GM12874 (cell line): ENCODE measurements around the gene B4GALNT3.

Source experiments
- TF ChIP-seq, protein P1 (sequence below): IDR thresholded peaks from 2 replicates; pipeline ENCODE4 v1.5.1; 2011; ENCODE audit warnings: low read depth, mild to moderate bottlenecking, control low read depth, low read length, moderate library complexity; ENCODE audit not compliant: insufficient read depth

Gene B4GALNT3

DNA sequence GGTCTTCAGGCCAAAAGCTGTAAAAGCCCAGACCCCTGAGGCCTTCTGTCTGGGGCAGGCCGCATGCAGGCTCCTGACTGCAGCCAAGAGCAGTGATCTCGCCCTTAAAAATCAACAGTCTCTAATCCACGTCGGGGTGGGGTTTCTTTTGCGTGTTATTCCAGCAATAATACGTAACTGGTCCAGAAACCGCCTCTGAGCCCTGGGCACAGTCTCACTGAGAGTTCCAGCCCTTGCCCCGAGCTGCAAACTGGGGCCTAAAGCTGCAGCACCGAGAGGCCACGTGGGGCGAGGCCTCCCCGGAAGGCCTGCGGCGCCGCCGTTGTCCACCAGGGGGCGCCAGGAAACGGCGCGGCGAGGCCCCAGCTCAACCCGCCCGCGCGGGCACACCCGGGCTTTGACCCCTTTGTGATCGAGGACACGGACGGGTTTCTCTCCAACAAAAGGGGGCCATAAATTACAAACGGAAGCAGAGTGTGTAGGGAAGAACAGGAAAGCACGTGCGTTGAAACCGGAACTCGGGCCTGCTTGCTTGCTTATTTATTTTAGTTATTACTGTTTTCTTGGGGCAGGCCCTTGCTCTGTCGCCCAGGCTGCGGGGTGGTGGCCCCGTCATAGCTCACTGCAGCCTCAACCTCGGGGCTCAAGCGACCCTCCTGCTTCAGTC, 116.3 kb downstream of the B4GALNT3 start:
- TF ChIP-seq, protein P1, sequence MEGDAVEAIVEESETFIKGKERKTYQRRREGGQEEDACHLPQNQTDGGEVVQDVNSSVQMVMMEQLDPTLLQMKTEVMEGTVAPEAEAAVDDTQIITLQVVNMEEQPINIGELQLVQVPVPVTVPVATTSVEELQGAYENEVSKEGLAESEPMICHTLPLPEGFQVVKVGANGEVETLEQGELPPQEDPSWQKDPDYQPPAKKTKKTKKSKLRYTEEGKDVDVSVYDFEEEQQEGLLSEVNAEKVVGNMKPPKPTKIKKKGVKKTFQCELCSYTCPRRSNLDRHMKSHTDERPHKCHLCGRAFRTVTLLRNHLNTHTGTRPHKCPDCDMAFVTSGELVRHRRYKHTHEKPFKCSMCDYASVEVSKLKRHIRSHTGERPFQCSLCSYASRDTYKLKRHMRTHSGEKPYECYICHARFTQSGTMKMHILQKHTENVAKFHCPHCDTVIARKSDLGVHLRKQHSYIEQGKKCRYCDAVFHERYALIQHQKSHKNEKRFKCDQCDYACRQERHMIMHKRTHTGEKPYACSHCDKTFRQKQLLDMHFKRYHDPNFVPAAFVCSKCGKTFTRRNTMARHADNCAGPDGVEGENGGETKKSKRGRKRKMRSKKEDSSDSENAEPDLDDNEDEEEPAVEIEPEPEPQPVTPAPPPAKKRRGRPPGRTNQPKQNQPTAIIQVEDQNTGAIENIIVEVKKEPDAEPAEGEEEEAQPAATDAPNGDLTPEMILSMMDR, result peak; percentile 99

DNA sequence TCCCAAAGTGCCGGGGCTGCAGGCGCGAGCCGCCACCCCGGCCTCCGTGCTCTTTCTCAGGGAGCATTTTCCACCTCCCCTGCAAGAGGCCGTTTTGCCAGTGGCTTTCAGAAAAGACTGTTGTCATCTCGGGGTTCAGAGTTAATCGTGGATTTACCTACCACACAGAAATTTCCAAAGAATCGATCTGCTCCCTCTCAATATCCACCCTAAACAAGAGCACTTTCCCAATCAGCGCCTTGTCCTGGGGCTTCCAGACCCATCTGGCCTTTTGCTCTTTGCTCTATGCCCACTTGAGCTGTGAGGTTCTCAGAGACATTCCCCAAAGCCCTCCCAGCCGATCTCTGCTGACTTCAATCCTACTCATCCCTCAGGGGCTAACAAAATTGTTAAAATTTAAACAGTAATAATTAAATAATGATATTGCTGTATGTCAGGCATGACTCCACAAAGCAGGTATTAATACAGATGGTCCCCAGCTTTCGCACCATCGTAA, 116.9 kb downstream of the B4GALNT3 start:
- TF ChIP-seq, protein P1, result no peak

DNA sequence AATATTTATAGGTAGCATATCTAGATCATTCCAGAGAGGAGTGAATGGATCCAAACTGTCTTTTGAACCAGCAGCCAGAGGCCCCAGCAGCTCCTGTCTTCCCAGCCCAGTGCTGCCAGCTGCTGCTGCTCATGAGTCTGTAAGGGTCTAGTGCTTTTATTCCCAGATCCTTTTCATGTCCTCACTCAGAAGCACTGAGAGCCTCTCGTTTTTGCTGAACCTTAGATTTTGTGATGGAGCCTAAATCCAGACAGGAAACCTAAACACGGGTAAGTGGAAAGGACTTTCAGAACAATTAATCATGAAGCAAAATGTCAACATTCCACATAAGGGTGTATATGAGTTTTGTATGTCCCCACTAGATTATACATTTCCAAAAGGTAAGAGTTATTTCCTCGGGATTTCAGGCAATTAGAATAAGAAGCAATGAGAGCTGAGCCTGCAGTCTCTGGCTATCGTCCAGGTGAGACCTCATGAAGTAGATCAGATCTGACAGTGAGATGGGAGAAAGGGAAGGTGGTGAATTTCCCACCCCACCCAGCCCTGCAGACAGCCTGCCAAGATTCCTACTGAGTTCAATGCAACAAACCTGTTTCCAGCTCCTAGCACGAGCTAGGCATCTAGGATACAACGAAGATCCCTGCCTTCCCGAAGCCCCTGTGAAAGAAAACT, 119.1 kb downstream of the B4GALNT3 start:
- TF ChIP-seq, protein P1, result no peak

DNA sequence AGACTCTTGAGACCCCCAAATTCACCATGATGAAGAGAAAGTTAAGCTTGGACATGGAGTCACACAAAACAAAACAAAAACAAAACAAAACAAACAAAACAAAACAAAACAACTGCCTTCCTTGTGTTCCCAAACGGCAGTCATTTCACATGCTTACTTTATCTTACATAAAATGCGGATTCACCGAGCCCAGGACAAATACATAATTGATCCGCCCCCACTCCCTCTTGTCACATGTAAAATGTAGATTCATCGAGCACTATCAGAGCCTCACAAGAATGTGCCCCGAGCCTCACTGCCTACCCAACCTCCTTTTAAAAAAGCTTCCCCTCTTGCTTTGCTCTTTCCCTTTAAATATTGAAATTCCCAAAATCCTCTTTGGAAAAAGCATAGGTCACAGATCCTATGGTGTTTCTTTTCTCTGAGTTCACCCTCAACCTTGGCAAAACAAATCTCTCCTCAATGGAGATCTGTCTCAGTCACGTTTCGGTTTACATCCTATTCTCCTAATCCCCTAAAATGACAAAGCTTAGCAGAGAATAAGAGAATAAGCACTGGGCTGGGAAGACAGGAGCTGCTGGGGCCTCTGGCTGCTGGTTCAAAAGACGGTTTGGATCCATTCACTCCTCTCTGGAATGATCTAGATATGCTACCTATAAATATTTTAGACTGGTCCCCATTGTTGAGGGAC, 119.8 kb downstream of the B4GALNT3 start:
- TF ChIP-seq, protein P1, result no peak

DNA sequence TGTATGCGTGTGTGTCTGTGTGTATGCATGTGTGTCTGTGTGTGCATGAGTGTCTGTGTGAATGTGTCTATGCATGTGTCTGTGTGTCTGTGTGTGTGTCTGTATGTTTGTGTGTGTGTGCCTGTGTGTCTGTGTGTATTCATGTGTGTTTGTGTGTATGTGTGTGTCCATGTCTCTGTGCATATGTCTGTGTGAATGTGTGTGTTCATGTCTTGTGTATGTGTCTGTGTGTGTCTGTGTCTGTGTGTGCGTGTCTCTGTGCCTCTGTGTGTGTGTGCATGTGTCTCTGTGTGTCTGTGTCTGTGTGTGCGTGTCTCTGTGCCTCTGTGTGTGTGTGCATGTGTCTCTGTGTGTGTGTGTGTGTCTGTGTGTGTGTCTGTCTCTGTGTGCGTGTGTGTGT, 121.1 kb downstream of the B4GALNT3 start:
- TF ChIP-seq, protein P1, result no peak

DNA sequence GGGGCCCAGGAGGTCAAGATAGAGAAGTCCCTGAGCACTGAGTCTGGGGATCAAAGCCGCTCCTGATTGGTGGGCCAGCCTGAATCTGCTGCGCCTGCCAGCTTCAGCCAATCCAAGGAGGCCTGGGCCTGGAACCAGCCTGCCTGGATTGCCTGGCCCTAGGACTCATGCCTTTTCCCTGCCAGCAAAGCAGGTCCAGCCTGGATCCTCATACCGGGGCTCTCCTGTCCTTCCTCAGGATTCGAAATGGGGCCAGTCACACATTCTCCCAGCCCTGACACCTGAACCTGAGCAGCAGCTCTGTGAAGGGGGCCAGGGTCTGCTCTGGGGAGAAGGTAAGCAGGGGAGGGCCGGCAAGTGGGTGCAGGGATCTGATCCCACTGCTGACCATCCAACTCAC, 121.6 kb downstream of the B4GALNT3 start:
- TF ChIP-seq, protein P1, result no peak

DNA sequence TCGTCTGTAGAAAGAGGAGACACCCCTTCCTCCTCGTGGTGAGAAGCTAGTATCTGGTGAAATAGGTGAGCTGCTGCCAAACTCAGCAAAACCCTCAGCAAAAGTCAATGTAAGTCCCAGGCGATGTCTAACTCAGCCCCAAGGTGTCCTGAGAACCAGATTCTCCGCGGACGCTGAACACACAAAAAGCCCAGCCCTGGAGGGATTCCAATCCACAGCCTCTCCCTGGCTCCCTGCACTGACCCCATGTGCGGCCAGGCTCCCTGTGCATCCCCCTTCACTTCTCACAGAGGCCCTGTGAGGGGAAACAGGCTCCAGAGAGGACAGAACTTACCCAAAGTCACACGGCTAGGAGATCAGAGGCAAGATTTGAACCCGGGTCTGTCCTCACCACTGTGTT, 122.0 kb downstream of the B4GALNT3 start:
- TF ChIP-seq, protein P1, result no peak
